ENCODE measurements around the gene TEAD1.

DNA sequence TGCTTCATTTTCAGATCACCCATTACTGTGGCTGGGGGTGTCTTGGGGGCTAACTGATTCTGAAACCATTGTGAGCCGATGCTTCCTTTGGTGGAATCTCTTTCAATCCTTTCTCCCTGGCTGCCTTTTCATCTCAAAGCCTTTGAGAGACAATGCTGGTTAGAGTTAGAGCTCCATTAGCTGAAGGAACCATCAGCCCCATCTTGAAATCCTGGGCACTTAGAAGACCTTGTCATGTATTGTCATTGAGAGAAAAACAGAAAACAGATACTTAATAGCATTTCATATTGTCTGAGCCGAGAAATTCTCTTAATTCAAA is 6.7 kb downstream of the TEAD1 start:
- TF ChIP-seq, protein P1, sequence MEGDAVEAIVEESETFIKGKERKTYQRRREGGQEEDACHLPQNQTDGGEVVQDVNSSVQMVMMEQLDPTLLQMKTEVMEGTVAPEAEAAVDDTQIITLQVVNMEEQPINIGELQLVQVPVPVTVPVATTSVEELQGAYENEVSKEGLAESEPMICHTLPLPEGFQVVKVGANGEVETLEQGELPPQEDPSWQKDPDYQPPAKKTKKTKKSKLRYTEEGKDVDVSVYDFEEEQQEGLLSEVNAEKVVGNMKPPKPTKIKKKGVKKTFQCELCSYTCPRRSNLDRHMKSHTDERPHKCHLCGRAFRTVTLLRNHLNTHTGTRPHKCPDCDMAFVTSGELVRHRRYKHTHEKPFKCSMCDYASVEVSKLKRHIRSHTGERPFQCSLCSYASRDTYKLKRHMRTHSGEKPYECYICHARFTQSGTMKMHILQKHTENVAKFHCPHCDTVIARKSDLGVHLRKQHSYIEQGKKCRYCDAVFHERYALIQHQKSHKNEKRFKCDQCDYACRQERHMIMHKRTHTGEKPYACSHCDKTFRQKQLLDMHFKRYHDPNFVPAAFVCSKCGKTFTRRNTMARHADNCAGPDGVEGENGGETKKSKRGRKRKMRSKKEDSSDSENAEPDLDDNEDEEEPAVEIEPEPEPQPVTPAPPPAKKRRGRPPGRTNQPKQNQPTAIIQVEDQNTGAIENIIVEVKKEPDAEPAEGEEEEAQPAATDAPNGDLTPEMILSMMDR (IDR thresholded peaks at IDR 0.05; ENCODE audit: extremely low read depth in 1 of 2, insufficient read depth in 1 of 2, low read depth in 1 of 2, low read length in 2 of 2), result no peak
- TF ChIP-seq POLR2AphosphoS5 (IDR thresholded peaks at IDR 0.05; ENCODE audit: insufficient read depth, low read depth, low read length) (no peak), EZH2 (IDR thresholded peaks at IDR 0.05; ENCODE audit: borderline replicate concordance, low read depth, low read length, severe bottlenecking) (no peak), FOS (IDR thresholded peaks at IDR 0.05; ENCODE audit: borderline replicate concordance, insufficient read depth, low read length) (no peak), POLR2A (IDR thresholded peaks at IDR 0.05; ENCODE audit: low read depth, low read length) (no peak), GATA2 (IDR thresholded peaks at IDR 0.05; ENCODE audit: insufficient read depth, insufficient read length, low read depth, low read length) (no peak), JUN (IDR thresholded peaks at IDR 0.05; ENCODE audit: borderline replicate concordance, insufficient read depth, insufficient read length, low read depth) (no peak), MYC (IDR thresholded peaks at IDR 0.05; ENCODE audit: low read depth, low read length) (no peak)
- TF ChIP-seq, protein P2, sequence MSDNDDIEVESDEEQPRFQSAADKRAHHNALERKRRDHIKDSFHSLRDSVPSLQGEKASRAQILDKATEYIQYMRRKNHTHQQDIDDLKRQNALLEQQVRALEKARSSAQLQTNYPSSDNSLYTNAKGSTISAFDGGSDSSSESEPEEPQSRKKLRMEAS (IDR thresholded peaks at IDR 0.05; ENCODE audit: insufficient read depth, insufficient read length), result no peak
